K562 (cell line): ENCODE data around the gene SGMS1. TPM values are rescaled to one million over a fixed set of nuclear protein-coding genes. Genes with fewer than 3 reads are reported as not detected.

Experiments
- FOXJ3 ChIP-seq: sonication (generic); formaldehyde crosslinking; IDR thresholded peaks from 2 replicates; pipeline ENCODE4 v1.4.0; 2020; ENCODE audit warnings: mild to moderate bottlenecking, missing genetic modification reagents
- GMEB1 ChIP-seq: fragments of 250-450 bp; sonication (Bioruptor Pico); IDR thresholded peaks from 2 replicates; pipeline ENCODE4 v1.4.0; 2020; ENCODE audit warnings: mild to moderate bottlenecking
- HMBOX1 ChIP-seq: sonication (generic); IDR thresholded peaks from 2 replicates; pipeline ENCODE4 v1.6.1; 2016
- MXD1 ChIP-seq: fragments of 250-450 bp; sonication (Bioruptor Pico); IDR thresholded peaks from 2 replicates; pipeline ENCODE4 v1.8.0; 2021; ENCODE audit warnings: borderline replicate concordance, mild to moderate bottlenecking, moderate library complexity; ENCODE audit not compliant: poor library complexity, severe bottlenecking
- POLR2H ChIP-seq: IDR thresholded peaks from 2 replicates; pipeline ENCODE4 v1.6.1; 2016; ENCODE audit warnings: missing genetic modification characterization, low read depth, mild to moderate bottlenecking, control low read depth, missing compliant biosample characterization, moderate library complexity
- SMARCA5 ChIP-seq: fragments of 450-650 bp; IDR thresholded peaks from 2 replicates; pipeline ENCODE4 v1.6.1; 2016
- ZBTB26 ChIP-seq: fragments of 450-650 bp; formaldehyde crosslinking; IDR thresholded peaks from 2 replicates; pipeline ENCODE4 v1.4.0; 2022; ENCODE audit warnings: missing genetic modification characterization
- ZBTB9 ChIP-seq: fragments of 450-650 bp; formaldehyde crosslinking; IDR thresholded peaks from 2 replicates; pipeline ENCODE4 v1.4.0; 2020; ENCODE audit warnings: mild to moderate bottlenecking, moderate library complexity
- ZNF280B ChIP-seq: fragments of 250-450 bp; sonication (Bioruptor Pico); IDR thresholded peaks from 2 replicates; pipeline ENCODE4 v1.5.1; 2021; ENCODE audit warnings: mild to moderate bottlenecking
- ZNF407 ChIP-seq: fragments of 450-650 bp; IDR thresholded peaks from 2 replicates; pipeline ENCODE4 v1.6.1; 2016; ENCODE audit warnings: low read depth
- polyA plus RNA-seq, 8 experiments: library from polyadenylated mRNA; depleted of rRNA in 4 of 8; stranded (reverse) in 5 of 8; unstranded in 3 of 8; fragments of >200 nt; fragmentation: Nextera tagmentation in 2 of 8; fragmentation: Illumina TruSeq in 1 of 8; extraction: Ambion mirVana in 2 of 8; extraction: Trizol in 1 of 8; gene quantifications; 2 replicates each; pipeline versions ENCODE4 v1.2.1 to v1.2.3, GENCODE V29; 2011 to 2014; ENCODE audit warnings: inconsistent platforms in 1 of 8, missing spikeins in 1 of 8
- total RNA-seq, 7 experiments: library from RNA; depleted of rRNA in 6 of 7; stranded (reverse); fragments of >200 nt in 6 of 7; fragmentation: Illumina TruSeq in 2 of 7; extraction: Trizol in 2 of 7; gene quantifications; 2 replicates each; pipeline versions ENCODE4 v1.2.1 to v1.2.3, GENCODE V29; 2011 to 2021; ENCODE audit warnings: low replicate concordance in 1 of 7

SGMS1 gene
- total and polyA plus RNA-seq, 9 of the 15 experiments (the other 6 are each of a cell fraction or from before 2014, with no cell fraction given) = 22.6 to 232 (median 82.2) TPM

- TF ChIP-seq ZNF407 = no peak
- TF ChIP-seq SMARCA5 = no peak
- TF ChIP-seq GMEB1 (CRISPR knock-in tag) = 0 out of 2 replicates have a peak, but pooled peaks have one; percentile 12
- TF ChIP-seq HMBOX1 = no peak
- no peak for TF ChIP-seq POLR2H (tag)
- TF ChIP-seq FOXJ3 = no peak
- TF ChIP-seq MXD1 (CRISPR knock-in tag) = no peak
- TF ChIP-seq ZNF280B (CRISPR knock-in tag) = no peak
- TF ChIP-seq ZBTB26 (CRISPR knock-in tag) = peak; percentile 89; the same call in 1 of the 2 replicates
- 0 out of 2 replicates have a peak, but pooled peaks have one; percentile 42 for TF ChIP-seq ZBTB9 (CRISPR knock-in tag)
Measured at GRCh38 chr10:50621968-50622705, 1.6 kb downstream of the SGMS1 start (continued).
